Stomach smooth muscle (tissue), 2 donors: Measurements from ENCODE around the gene CFAP43.
"Not testable (repeated sequence)": the region's sequence is repeated elsewhere in the genome, so short reads cannot be mapped to it uniquely, and the experiment has no call there.

Experiments used
- H3K27ac ChIP-seq: one replicate; pipeline ENCODE4 v1.7.0; 2013; ENCODE audit warnings: mild to moderate bottlenecking, low read length, inconsistent platforms
- H3K27me3 ChIP-seq, 2 donors: one replicate each; pipeline ENCODE4 v1.7.0; 2013; ENCODE audit warnings: low read length in 2 of 2; ENCODE audit not compliant: insufficient read depth in 2 of 2, control insufficient read depth in 1 of 2
- H3K36me3 ChIP-seq, 2 donors: one replicate each; pipeline ENCODE4 v1.7.0; 2013; ENCODE audit warnings: low read length in 2 of 2; ENCODE audit not compliant: control insufficient read depth in 2 of 2, insufficient read depth in 2 of 2
- H3K4me1 ChIP-seq: one replicate; pipeline ENCODE4 v1.7.0; 2013; ENCODE audit warnings: low read length; ENCODE audit not compliant: control insufficient read depth, insufficient read depth
- H3K4me3 ChIP-seq, 2 donors: one replicate each; pipeline ENCODE4 v1.7.0; 2013; ENCODE audit warnings: low read length in 2 of 2
- H3K9ac ChIP-seq, 2 donors: one replicate each; pipeline ENCODE4 v1.7.0; 2013; ENCODE audit warnings: low read length in 2 of 2, mild to moderate bottlenecking in 1 of 2
- H3K9me3 ChIP-seq, 2 donors: one replicate each; pipeline ENCODE4 v1.7.0; 2013; ENCODE audit warnings: low read length in 2 of 2; ENCODE audit not compliant: control insufficient read depth in 2 of 2
- donor health status: healthy.
- donor health status: Pancreatic carcinoma.

The CFAP43 gene

DNA sequence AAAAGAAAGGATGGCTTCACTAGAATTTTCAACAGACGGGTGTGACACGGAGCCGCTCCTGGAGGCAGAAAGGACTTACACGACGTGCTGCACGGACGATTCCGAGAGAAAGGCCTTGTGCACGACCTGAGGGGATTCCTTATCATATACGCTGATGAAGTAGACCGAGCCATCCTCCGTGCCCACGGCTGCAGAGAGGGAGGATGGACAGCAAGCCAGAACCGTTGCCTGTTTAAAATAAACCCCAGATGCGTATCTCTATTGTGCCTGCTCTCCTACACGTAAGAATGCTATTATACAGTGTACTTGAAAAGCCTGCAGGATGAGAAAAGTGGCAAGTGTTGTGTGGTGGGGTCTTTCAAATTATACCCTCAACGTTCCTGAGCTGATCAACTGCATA, 38.4 kb downstream of the CFAP43 start:
- H3K36me3 ChIP-seq: no peaks in the 10 kb centered on the region
- H3K27ac ChIP-seq: no peak overlapping the region
- H3K9ac ChIP-seq: no peak overlapping the region
- no peaks in the 10 kb centered on the region for H3K4me1 ChIP-seq
- no peak overlapping the region for H3K4me3 ChIP-seq
- no peaks in the 10 kb centered on the region for H3K9me3 ChIP-seq
- H3K27me3 ChIP-seq: no peaks in the 10 kb centered on the region

DNA sequence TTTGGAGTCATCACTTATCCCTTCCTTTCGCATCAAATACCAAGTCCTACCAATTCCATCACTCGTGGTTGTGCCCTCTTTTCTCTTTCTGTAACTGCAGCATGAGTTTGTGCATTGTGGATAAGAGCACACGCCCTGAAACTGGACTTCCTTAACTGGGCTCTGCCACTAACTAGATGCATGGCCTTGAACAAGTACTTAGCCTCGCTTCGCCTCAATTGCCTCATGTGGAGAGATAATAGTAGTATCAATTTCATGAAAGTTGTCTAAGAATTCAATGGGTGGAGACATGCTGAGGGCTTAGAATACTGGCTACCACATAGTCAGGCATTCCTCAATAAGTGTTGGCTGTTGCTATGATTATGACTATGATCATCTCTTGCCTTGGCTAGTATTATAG, 41.5 kb downstream of the CFAP43 start:
- Histone ChIP-seq H3K36me3 (no peaks in the 10 kb centered on the region), H3K27me3 (no peaks in the 10 kb centered on the region), H3K9me3 (no peaks in the 10 kb centered on the region), H3K9ac (no peak overlapping the region), H3K4me1 (no peaks in the 10 kb centered on the region), H3K27ac (no peak overlapping the region), H3K4me3 (no peak overlapping the region)

DNA sequence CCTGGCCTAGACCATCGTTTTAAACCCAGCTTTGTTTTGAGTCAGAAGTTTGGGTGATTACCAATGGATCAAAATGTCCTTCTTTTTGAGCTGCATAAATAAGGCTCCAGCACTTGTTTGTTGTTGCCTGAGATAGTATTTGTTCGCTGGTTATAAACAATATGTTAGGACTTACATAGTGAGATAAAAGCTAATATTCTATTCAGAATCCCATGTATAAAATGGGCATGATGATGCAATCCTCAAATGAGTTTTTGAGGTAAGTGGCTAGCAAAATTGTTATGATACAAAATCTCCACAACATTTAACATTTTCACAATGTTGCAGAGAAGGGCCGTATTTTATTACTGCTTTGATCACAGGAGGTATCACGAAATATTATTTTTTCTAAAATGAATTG, 48.5 kb downstream of the CFAP43 start:
- H3K36me3 ChIP-seq: no peaks in the 10 kb centered on the region

DNA sequence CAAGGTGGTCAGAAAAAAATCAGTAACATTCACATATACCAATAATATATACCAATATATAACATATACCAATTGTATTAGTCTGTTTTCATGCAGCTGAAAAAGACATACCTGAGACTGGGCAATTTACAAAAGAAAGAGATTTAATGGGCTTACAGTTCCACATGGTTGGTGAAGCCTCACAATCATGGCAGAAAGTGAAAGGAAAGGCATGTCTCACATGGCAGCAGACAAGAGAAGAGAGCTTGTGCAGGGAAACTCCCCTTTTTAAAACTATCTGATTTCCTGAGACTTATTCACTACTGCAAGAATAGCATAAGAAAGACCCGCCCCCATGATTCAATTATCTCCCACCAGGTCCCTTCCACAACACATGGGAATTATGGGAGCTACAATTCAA, 58.0 kb downstream of the CFAP43 start:
- H3K36me3 ChIP-seq, H3K9me3 ChIP-seq, H3K4me3 ChIP-seq, H3K9ac ChIP-seq, H3K4me1 ChIP-seq, H3K27ac ChIP-seq, H3K27me3 ChIP-seq: not testable (repeated sequence)

More for the DNA sequence above, 48.5 kb downstream of the CFAP43 start:
- Histone ChIP-seq H3K27ac (no peak overlapping the region), H3K27me3 (no peaks in the 10 kb centered on the region), H3K9ac (no peak overlapping the region), H3K9me3 (no peaks in the 10 kb centered on the region), H3K4me1 (no peaks in the 10 kb centered on the region), H3K4me3 (no peak overlapping the region)

DNA sequence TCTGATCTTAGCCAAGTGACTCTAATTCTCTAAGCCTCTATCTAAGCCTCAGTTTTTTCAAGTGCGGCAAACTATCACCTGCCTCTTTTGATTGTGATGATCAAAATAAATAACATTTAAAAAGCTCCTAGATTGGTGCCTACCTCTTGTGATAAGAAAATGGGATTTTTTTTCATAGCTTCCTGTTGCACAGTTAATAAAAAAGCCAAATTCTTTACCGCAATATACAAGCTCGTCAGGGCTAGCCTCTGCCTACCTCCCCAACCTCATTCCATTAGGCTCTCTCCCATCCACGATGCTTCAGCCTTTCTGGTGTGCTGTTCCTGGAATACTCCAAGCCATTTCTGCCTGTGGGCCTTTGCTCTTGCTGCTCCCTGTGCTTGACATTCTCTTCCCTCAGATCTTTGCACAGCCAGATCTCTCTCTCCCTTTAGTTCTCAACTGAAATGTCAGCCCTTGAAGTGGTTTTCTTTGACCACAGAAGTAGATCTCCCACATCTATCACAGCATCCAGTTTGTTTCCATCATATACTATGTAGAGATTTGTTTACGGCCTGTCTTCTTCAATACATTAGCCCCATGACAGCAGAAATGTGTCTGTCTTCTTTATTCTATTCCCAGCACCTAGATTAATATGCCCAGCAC, 61.4 kb downstream of the CFAP43 start:
- no peak overlapping the region for H3K9ac ChIP-seq
- H3K27me3 ChIP-seq: peaks cover 0 to 2% of the 10 kb centered on the region in 2 donors
- H3K27ac ChIP-seq: no peak overlapping the region
- H3K9me3 ChIP-seq: no peaks in the 10 kb centered on the region
- H3K4me1 ChIP-seq: no peaks in the 10 kb centered on the region
- H3K36me3 ChIP-seq: no peaks in the 10 kb centered on the region
- H3K4me3 ChIP-seq: no peak overlapping the region

DNA sequence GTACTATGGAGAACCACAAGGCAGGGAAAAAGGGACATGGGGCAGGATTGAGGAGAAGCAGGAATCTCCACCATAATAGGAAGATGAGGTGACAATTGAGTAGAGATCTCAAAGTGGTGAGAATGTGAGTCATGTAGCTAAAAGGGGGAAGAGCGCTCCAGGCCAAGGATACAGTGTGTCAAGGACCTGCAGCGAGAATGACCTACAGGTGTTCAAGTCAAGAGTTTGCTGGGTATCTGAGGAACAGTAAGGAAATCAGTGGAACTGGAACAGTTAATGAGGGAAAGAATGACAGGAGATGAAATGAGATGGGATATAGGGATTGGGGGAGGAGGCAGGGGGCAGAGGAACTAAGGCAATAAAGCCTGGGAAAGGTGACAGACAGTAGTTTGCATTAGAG, 76.6 kb downstream of the CFAP43 start:
- Histone ChIP-seq H3K9ac (no peak overlapping the region), H3K36me3 (no peaks in the 10 kb centered on the region), H3K27me3 (peaks cover 0 to 6% of the 10 kb centered on the region in 2 donors), H3K9me3 (peaks cover 0 to 3% of the 10 kb centered on the region in 2 donors), H3K27ac (no peak overlapping the region), H3K4me1 (no peaks in the 10 kb centered on the region), H3K4me3 (no peak overlapping the region)

DNA sequence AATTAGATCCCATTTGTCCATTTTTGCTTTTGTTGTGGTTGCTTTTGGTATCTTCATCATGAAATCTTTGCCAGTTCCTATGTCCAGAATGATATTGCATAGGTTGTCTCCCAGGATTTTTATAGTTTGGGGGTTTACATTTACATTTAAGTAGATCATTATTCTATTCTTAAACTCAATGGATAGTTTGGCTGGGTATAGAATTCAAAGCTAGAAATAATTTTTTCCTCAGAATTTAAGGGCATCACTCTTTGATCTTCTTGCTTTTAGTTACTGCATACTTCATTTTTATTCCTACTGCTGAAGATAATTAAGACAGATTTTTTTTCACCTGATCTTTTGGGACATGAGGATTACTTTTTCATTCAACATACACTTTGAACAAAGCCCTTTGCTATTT, 80.4 kb downstream of the CFAP43 start:
- H3K9me3 ChIP-seq: peaks cover 0 to 3% of the 10 kb centered on the region in 2 donors
- no peak overlapping the region for H3K27ac ChIP-seq
- H3K9ac ChIP-seq: no peak overlapping the region
- H3K4me1 ChIP-seq: no peaks in the 10 kb centered on the region
- no peak overlapping the region for H3K4me3 ChIP-seq
- no peaks in the 10 kb centered on the region for H3K36me3 ChIP-seq
- H3K27me3 ChIP-seq: peaks cover 0 to 6% of the 10 kb centered on the region in 2 donors

DNA sequence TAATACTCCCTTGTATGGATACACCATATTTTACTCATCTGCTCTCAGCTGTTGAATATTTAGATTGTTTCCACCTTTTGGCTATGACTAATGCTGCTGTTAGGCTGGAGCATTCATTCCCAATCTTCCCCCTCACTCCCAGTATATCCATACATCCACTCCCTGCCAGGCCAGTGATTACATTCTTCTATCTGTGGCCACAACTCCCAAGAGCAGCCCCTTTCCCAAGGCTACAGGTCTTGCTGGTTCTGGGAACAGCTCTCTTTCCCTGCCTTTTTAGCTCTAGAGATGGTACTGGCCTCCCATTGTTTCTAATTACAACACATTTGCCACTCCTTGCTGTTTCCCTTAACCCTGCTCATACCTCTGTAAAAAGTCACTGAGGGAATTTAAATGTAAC, 82.0 kb downstream of the CFAP43 start:
- Histone ChIP-seq H3K4me1 (no peaks in the 10 kb centered on the region), H3K27me3 (peaks cover 0 to 6% of the 10 kb centered on the region in 2 donors), H3K27ac (no peak overlapping the region), H3K4me3 (no peak overlapping the region), H3K9ac (no peak overlapping the region), H3K36me3 (no peaks in the 10 kb centered on the region), H3K9me3 (peaks cover 0 to 3% of the 10 kb centered on the region in 2 donors)

DNA sequence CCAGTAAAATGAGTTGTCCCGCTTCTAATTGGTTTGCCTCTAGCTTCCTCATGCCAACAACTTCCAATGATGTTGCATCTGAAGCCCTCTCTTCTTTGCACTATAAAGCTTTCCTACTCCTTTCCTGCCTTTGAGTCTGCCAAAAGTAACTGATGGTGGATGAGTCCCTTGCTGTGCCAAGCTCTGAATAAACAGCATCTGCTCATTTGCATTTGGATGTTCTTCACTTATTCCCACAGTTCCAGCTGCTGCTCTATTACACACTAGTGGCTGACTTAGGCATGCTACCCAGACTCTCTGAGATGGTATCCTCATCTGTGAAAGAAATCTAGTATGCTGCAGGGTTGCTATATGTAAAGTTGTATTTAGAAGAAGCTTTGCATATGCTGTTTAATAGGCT, 85.3 kb downstream of the CFAP43 start:
- Histone ChIP-seq H3K36me3 (no peaks in the 10 kb centered on the region), H3K27ac (no peak overlapping the region), H3K4me1 (no peaks in the 10 kb centered on the region), H3K9me3 (no peaks in the 10 kb centered on the region), H3K27me3 (no peaks in the 10 kb centered on the region), H3K4me3 (no peak overlapping the region), H3K9ac (no peak overlapping the region)

DNA sequence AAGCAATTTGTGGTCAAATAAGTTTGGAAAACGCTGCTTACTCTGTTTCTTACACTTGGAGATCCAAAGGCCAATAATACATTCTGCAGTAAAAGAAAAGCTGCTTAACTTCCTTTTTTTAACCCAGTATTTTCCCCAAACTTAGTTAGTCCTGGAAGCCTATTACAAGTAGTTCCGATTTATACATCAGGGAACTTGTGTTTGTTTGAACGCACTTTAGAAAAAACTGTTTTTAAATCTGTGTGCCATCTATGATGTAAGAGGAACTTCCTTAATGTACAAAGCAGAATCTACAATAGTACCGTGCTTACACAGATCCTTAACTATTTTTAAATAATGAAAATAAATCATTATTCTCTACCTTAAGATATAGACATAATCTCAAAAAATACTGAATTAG, 87.2 kb downstream of the CFAP43 start:
- Histone ChIP-seq H3K4me1 (no peaks in the 10 kb centered on the region), H3K27ac (no peak overlapping the region)

DNA sequence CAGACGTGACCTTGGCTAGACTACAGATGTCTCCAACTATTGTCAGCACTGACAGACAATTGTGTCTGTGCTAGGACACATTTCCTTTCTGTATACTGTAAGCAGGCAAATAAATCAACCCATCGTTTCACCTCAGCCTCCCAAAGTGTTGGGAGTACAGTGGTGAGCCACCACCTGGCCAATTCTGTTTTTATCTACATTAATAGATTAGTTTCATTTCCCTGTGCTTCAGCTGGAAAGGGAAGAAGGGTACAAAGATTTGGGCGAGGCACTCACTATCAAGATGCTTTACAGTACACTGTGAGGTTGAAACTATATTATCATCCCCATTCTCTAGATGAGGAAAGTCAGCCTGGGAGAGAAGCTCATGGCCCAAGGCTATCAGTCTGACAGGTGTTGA, 88.3 kb downstream of the CFAP43 start:
- H3K4me1 ChIP-seq: no peaks in the 10 kb centered on the region
- H3K27me3 ChIP-seq: no peaks in the 10 kb centered on the region
- no peak overlapping the region for H3K9ac ChIP-seq
- no peak overlapping the region for H3K4me3 ChIP-seq
- H3K9me3 ChIP-seq: no peaks in the 10 kb centered on the region
- no peaks in the 10 kb centered on the region for H3K36me3 ChIP-seq
- no peak overlapping the region for H3K27ac ChIP-seq

More for the DNA sequence above, 87.2 kb downstream of the CFAP43 start:
- H3K27me3 ChIP-seq: no peaks in the 10 kb centered on the region
- no peak overlapping the region for H3K9ac ChIP-seq
- no peaks in the 10 kb centered on the region for H3K36me3 ChIP-seq
- H3K4me3 ChIP-seq: no peak overlapping the region
- H3K9me3 ChIP-seq: no peaks in the 10 kb centered on the region
